ENCODE measurements around the gene MRPL2. TPM values are rescaled to one million over a fixed set of nuclear protein-coding genes. Genes with fewer than 3 reads are reported as not detected.

MRPL2 gene
- total RNA-seq, 2 experiments from 2014 or later = 112 to 113 TPM

GRCh38 chr6:43024436-43024835 lies 34.8 kb downstream of the MRPL2 start:
- DNase-seq = no peak
- Mint-ChIP-seq H3K9me3 (no peaks in the 10 kb centered on the region), H3K27ac (peak overlapping the region; percentile 61), H3K27me3 (no peaks in the 10 kb centered on the region), H3K36me3 (peaks cover 26% of the 10 kb centered on the region), H3K4me1 (peaks cover 17% of the 10 kb centered on the region), H3K4me3 (no peak overlapping the region)

- Mint-ChIP-seq H3K36me3 (peaks cover 28% of the 10 kb centered on the region), H3K4me3 (peak within 1 kb of the TSS; percentile 98), H3K4me1 (peaks cover 17% of the 10 kb centered on the region), H3K27me3 (no peaks in the 10 kb centered on the region), H3K27ac (peak within 1 kb of the TSS; percentile 96), H3K9me3 (no peaks in the 10 kb centered on the region)
- DNase-seq = peak; percentile 76
These were observed 37.8 kb downstream of the MRPL2 start, which contains the start of gene RRP36 for GRCh38 chr6:43021270-43022047. TSS of gene RRP36 (plus strand) at chr6:43021623. CDS start at chr6:43021655, 32 bp downstream.

GRCh38 chr6:43020847-43021246 lies 38.4 kb downstream of the MRPL2 start:
- H3K27me3 Mint-ChIP-seq = no peaks in the 10 kb centered on the region
- no peak for DNase-seq
- peaks cover 26% of the 10 kb centered on the region for H3K36me3 Mint-ChIP-seq
- H3K9me3 Mint-ChIP-seq = no peaks in the 10 kb centered on the region
- peak overlapping the region; percentile 78 for H3K4me3 Mint-ChIP-seq
- peaks cover 21% of the 10 kb centered on the region for H3K4me1 Mint-ChIP-seq
- H3K27ac Mint-ChIP-seq = peak overlapping the region; percentile 76

- Mint-ChIP-seq H3K9me3 (no peaks in the 10 kb centered on the region), H3K36me3 (peaks cover 24% of the 10 kb centered on the region), H3K27ac (peak overlapping the region; percentile 18), H3K4me3 (peak overlapping the region; percentile 1), H3K4me1 (peaks cover 21% of the 10 kb centered on the region), H3K27me3 (no peaks in the 10 kb centered on the region)
- no peak for DNase-seq
These were observed 39.1 kb downstream of the MRPL2 start for GRCh38 chr6:43020052-43020705.

GRCh38 chr6:43019152-43019551 lies 40.1 kb downstream of the MRPL2 start:
- peaks cover 23% of the 10 kb centered on the region for H3K4me1 Mint-ChIP-seq
- H3K27ac Mint-ChIP-seq = peak overlapping the region; percentile 38

GRCh38 chr6:43016943-43017334 lies 42.3 kb downstream of the MRPL2 start:
- Mint-ChIP-seq H3K9me3 (no peaks in the 10 kb centered on the region), H3K36me3 (peaks cover 32% of the 10 kb centered on the region), H3K27ac (no peak overlapping the region)

More at GRCh38 chr6:43019152-43019551, 40.1 kb downstream of the MRPL2 start:
- H3K27me3 Mint-ChIP-seq = no peaks in the 10 kb centered on the region
- H3K9me3 Mint-ChIP-seq = no peaks in the 10 kb centered on the region
- H3K36me3 Mint-ChIP-seq = peaks cover 20% of the 10 kb centered on the region
- no peak for DNase-seq
- H3K4me3 Mint-ChIP-seq = no peak overlapping the region

GRCh38 chr6:43016176-43016942 lies 42.9 kb downstream of the MRPL2 start:
- Mint-ChIP-seq H3K36me3 (peaks cover 32% of the 10 kb centered on the region), H3K4me1 (peaks cover 37% of the 10 kb centered on the region), H3K27me3 (no peaks in the 10 kb centered on the region), H3K27ac (peak overlapping the region; percentile 74), H3K4me3 (no peak overlapping the region), H3K9me3 (no peaks in the 10 kb centered on the region)
- DNase-seq = no peak

More at GRCh38 chr6:43016943-43017334, 42.3 kb downstream of the MRPL2 start:
- peaks cover 33% of the 10 kb centered on the region for H3K4me1 Mint-ChIP-seq
- no peak overlapping the region for H3K4me3 Mint-ChIP-seq
- no peaks in the 10 kb centered on the region for H3K27me3 Mint-ChIP-seq
- no peak for DNase-seq

GRCh38 chr6:43014434-43014909 lies 44.8 kb downstream of the MRPL2 start:
- no peak for DNase-seq
- Mint-ChIP-seq H3K4me1 (peaks cover 33% of the 10 kb centered on the region), H3K9me3 (no peaks in the 10 kb centered on the region), H3K27me3 (no peaks in the 10 kb centered on the region), H3K36me3 (peaks cover 27% of the 10 kb centered on the region), H3K4me3 (peak overlapping the region; percentile 95), H3K27ac (peak overlapping the region; percentile 90)

GRCh38 chr6:43013843-43014433 lies 45.3 kb downstream of the MRPL2 start, which contains the start of the genes KLHDC3 and MEA1:
TSS of gene KLHDC3 (plus strand) at chr6:43014249. CDS start at chr6:43017193, 2,944 bp downstream.
TSS of gene MEA1 (minus strand) at chr6:43013946. CDS start at chr6:43013813, 133 bp downstream.
- Mint-ChIP-seq H3K27me3 (no peaks in the 10 kb centered on the region), H3K9me3 (no peaks in the 10 kb centered on the region), H3K36me3 (peaks cover 24% of the 10 kb centered on the region), H3K4me1 (peaks cover 37% of the 10 kb centered on the region), H3K27ac (peak within 1 kb of the TSS; percentile 90), H3K4me3 (peak within 1 kb of the TSS; percentile 95)
- DNase-seq = peak; percentile 99

- Mint-ChIP-seq H3K27ac (peak overlapping the region; percentile 90), H3K9me3 (no peaks in the 10 kb centered on the region), H3K4me1 (peaks cover 37% of the 10 kb centered on the region), H3K4me3 (peak overlapping the region; percentile 95), H3K36me3 (peaks cover 24% of the 10 kb centered on the region), H3K27me3 (no peaks in the 10 kb centered on the region)
- no peak for DNase-seq
These were observed 46.0 kb downstream of the MRPL2 start for GRCh38 chr6:43013097-43013842.

GRCh38 chr6:43012364-43012763 lies 46.9 kb downstream of the MRPL2 start:
- Mint-ChIP-seq H3K4me3 (peak overlapping the region; percentile 95), H3K27me3 (no peaks in the 10 kb centered on the region), H3K27ac (peak overlapping the region; percentile 90), H3K9me3 (no peaks in the 10 kb centered on the region), H3K36me3 (peaks cover 19% of the 10 kb centered on the region), H3K4me1 (peaks cover 37% of the 10 kb centered on the region)
- no peak for DNase-seq

- DNase-seq = no peak
- peaks cover 19% of the 10 kb centered on the region for H3K36me3 Mint-ChIP-seq
- no peak overlapping the region for H3K27ac Mint-ChIP-seq
- no peaks in the 10 kb centered on the region for H3K27me3 Mint-ChIP-seq
- no peaks in the 10 kb centered on the region for H3K9me3 Mint-ChIP-seq
- no peak overlapping the region for H3K4me3 Mint-ChIP-seq
- peaks cover 34% of the 10 kb centered on the region for H3K4me1 Mint-ChIP-seq
These were observed 48.0 kb downstream of the MRPL2 start for GRCh38 chr6:43011207-43011606.

- no peaks in the 10 kb centered on the region for H3K27me3 Mint-ChIP-seq
- H3K4me1 Mint-ChIP-seq = peaks cover 26% of the 10 kb centered on the region
- H3K4me3 Mint-ChIP-seq = no peak overlapping the region
- DNase-seq = no peak
- peak overlapping the region; percentile 54 for H3K27ac Mint-ChIP-seq
- no peaks in the 10 kb centered on the region for H3K9me3 Mint-ChIP-seq
- H3K36me3 Mint-ChIP-seq = peaks cover 22% of the 10 kb centered on the region
These were observed 50.1 kb downstream of the MRPL2 start for GRCh38 chr6:43009124-43009523.

- Mint-ChIP-seq H3K27ac (no peak overlapping the region), H3K4me3 (no peak overlapping the region), H3K4me1 (peaks cover 14% of the 10 kb centered on the region), H3K9me3 (no peaks in the 10 kb centered on the region), H3K36me3 (peaks cover 9% of the 10 kb centered on the region), H3K27me3 (no peaks in the 10 kb centered on the region)
- no peak for DNase-seq
These were observed 52.1 kb downstream of the MRPL2 start for GRCh38 chr6:43007126-43007525.
